Measurements from ENCODE around the gene PLXNA1. TPM values are rescaled to one million over a fixed set of nuclear protein-coding genes. Genes with fewer than 3 reads are reported as not detected.

PLXNA1 gene
- polyA plus RNA-seq, 4 donors: 1.4 to 17.1 (median 6.3) TPM

GRCh38 chr3:126995926-126996512 lies 13.1 kb downstream of the PLXNA1 start:
- H3K4me3 ChIP-seq (ENCODE audit: low read depth in 1 of 3, low read length in 3 of 3): no peak overlapping the region
- no peaks in the 10 kb centered on the region for H3K27me3 ChIP-seq (ENCODE audit: control insufficient read depth in 3 of 3, insufficient read depth in 3 of 3, low read length in 3 of 3)
- no peak for DNase-seq
- H3K4me1 ChIP-seq (ENCODE audit: control insufficient read depth in 3 of 3, insufficient read depth in 2 of 3, low read depth in 1 of 3, low read length in 2 of 3): no peaks in the 10 kb centered on the region
- H3K36me3 ChIP-seq (ENCODE audit: control insufficient read depth in 3 of 3, insufficient read depth in 2 of 3, low read depth in 1 of 3, low read length in 3 of 3): peaks cover 0 to 72% (median 0%) of the 10 kb centered on the region in 3 donors
- FAIRE-seq: no peak
- WGBS, 3 donors: 87 to 90% (median 89%) methylated on average over 10 to 11 of the region's 11 CpGs
- no peak overlapping the region for H3K27ac ChIP-seq (ENCODE audit: low read depth in 1 of 3, low read length in 2 of 3)
- H3K9me3 ChIP-seq (ENCODE audit: control insufficient read depth in 2 of 2, insufficient read depth in 1 of 2, low read depth in 1 of 2, low read length in 1 of 2): no peaks in the 10 kb centered on the region

GRCh38 chr3:126996905-126997304 lies 14.0 kb downstream of the PLXNA1 start:
- H3K4me1 ChIP-seq (ENCODE audit: control insufficient read depth in 3 of 3, insufficient read depth in 2 of 3, low read depth in 1 of 3, low read length in 2 of 3): peaks cover 0 to 4% (median 0%) of the 10 kb centered on the region in 3 donors
- 93 to 98% (median 94%) methylated on average over 7 of the region's 7 CpGs for WGBS, 3 donors
- H3K27me3 ChIP-seq (ENCODE audit: control insufficient read depth in 3 of 3, insufficient read depth in 3 of 3, low read length in 3 of 3): no peaks in the 10 kb centered on the region
- no peaks in the 10 kb centered on the region for H3K9me3 ChIP-seq (ENCODE audit: control insufficient read depth in 2 of 2, insufficient read depth in 1 of 2, low read depth in 1 of 2, low read length in 1 of 2)
- DNase-seq (no peak), FAIRE-seq (no peak)
- H3K36me3 ChIP-seq (ENCODE audit: control insufficient read depth in 3 of 3, insufficient read depth in 2 of 3, low read depth in 1 of 3, low read length in 3 of 3): peaks cover 0 to 66% (median 0%) of the 10 kb centered on the region in 3 donors
- H3K4me3 ChIP-seq (ENCODE audit: low read depth in 1 of 3, low read length in 3 of 3): no peak overlapping the region
- H3K27ac ChIP-seq (ENCODE audit: low read depth in 1 of 3, low read length in 2 of 3): no peak overlapping the region

- 89 to 94% (median 92%) methylated on average over 19 of the region's 19 CpGs for WGBS, 3 donors
Observed at GRCh38 chr3:126997455-126998038, 14.6 kb downstream of the PLXNA1 start.

GRCh38 chr3:126998320-126998719 lies 15.4 kb downstream of the PLXNA1 start:
- Histone ChIP-seq H3K27ac (ENCODE audit: low read depth in 1 of 3, low read length in 2 of 3) (no peak overlapping the region), H3K27me3 (ENCODE audit: control insufficient read depth in 3 of 3, insufficient read depth in 3 of 3, low read length in 3 of 3) (no peaks in the 10 kb centered on the region), H3K36me3 (ENCODE audit: control insufficient read depth in 3 of 3, insufficient read depth in 2 of 3, low read depth in 1 of 3, low read length in 3 of 3) (peaks cover 0 to 53% (median 0%) of the 10 kb centered on the region in 3 donors), H3K9me3 (ENCODE audit: control insufficient read depth in 2 of 2, insufficient read depth in 1 of 2, low read depth in 1 of 2, low read length in 1 of 2) (no peaks in the 10 kb centered on the region), H3K4me1 (ENCODE audit: control insufficient read depth in 3 of 3, insufficient read depth in 2 of 3, low read depth in 1 of 3, low read length in 2 of 3) (peaks cover 0 to 8% (median 0%) of the 10 kb centered on the region in 3 donors), H3K4me3 (ENCODE audit: low read depth in 1 of 3, low read length in 3 of 3) (no peak overlapping the region)
- no peak for FAIRE-seq
- peak in 1 of 2 donors; percentile 6 for DNase-seq
- 46 to 69% (median 63%) methylated on average over 4 of the region's 4 CpGs for WGBS, 3 donors

More at GRCh38 chr3:126997455-126998038, 14.6 kb downstream of the PLXNA1 start:
- no peak for FAIRE-seq
- Histone ChIP-seq H3K4me1 (ENCODE audit: control insufficient read depth in 3 of 3, insufficient read depth in 2 of 3, low read depth in 1 of 3, low read length in 2 of 3) (peaks cover 0 to 7% (median 0%) of the 10 kb centered on the region in 3 donors), H3K9me3 (ENCODE audit: control insufficient read depth in 2 of 2, insufficient read depth in 1 of 2, low read depth in 1 of 2, low read length in 1 of 2) (no peaks in the 10 kb centered on the region), H3K27me3 (ENCODE audit: control insufficient read depth in 3 of 3, insufficient read depth in 3 of 3, low read length in 3 of 3) (no peaks in the 10 kb centered on the region), H3K36me3 (ENCODE audit: control insufficient read depth in 3 of 3, insufficient read depth in 2 of 3, low read depth in 1 of 3, low read length in 3 of 3) (peaks cover 0 to 60% (median 0%) of the 10 kb centered on the region in 3 donors), H3K4me3 (ENCODE audit: low read depth in 1 of 3, low read length in 3 of 3) (no peak overlapping the region), H3K27ac (ENCODE audit: low read depth in 1 of 3, low read length in 2 of 3) (no peak overlapping the region)
- no peak for DNase-seq

- H3K4me3 ChIP-seq (ENCODE audit: low read depth in 1 of 3, low read length in 3 of 3): no peak overlapping the region
- peaks cover 0 to 54% (median 0%) of the 10 kb centered on the region in 3 donors for H3K36me3 ChIP-seq (ENCODE audit: control insufficient read depth in 3 of 3, insufficient read depth in 2 of 3, low read depth in 1 of 3, low read length in 3 of 3)
- H3K4me1 ChIP-seq (ENCODE audit: control insufficient read depth in 3 of 3, insufficient read depth in 2 of 3, low read depth in 1 of 3, low read length in 2 of 3): peaks cover 0 to 8% (median 0%) of the 10 kb centered on the region in 3 donors
- H3K27ac ChIP-seq (ENCODE audit: low read depth in 1 of 3, low read length in 2 of 3): no peak overlapping the region
- no peak for FAIRE-seq
- peak in 1 of 2 donors; percentile 35 for DNase-seq
- H3K27me3 ChIP-seq (ENCODE audit: control insufficient read depth in 3 of 3, insufficient read depth in 3 of 3, low read length in 3 of 3): no peaks in the 10 kb centered on the region
- 33 to 48% (median 35%) methylated on average over 3 of the region's 3 CpGs for WGBS, 3 donors
- no peaks in the 10 kb centered on the region for H3K9me3 ChIP-seq (ENCODE audit: control insufficient read depth in 2 of 2, insufficient read depth in 1 of 2, low read depth in 1 of 2, low read length in 1 of 2)
Observed at GRCh38 chr3:126998728-126999127, 15.8 kb downstream of the PLXNA1 start.

GRCh38 chr3:126999383-126999782 lies 16.5 kb downstream of the PLXNA1 start:
- Histone ChIP-seq H3K27me3 (ENCODE audit: control insufficient read depth in 3 of 3, insufficient read depth in 3 of 3, low read length in 3 of 3) (no peaks in the 10 kb centered on the region), H3K4me3 (ENCODE audit: low read depth in 1 of 3, low read length in 3 of 3) (no peak overlapping the region), H3K36me3 (ENCODE audit: control insufficient read depth in 3 of 3, insufficient read depth in 2 of 3, low read depth in 1 of 3, low read length in 3 of 3) (peaks cover 0 to 53% (median 0%) of the 10 kb centered on the region in 3 donors), H3K4me1 (ENCODE audit: control insufficient read depth in 3 of 3, insufficient read depth in 2 of 3, low read depth in 1 of 3, low read length in 2 of 3) (peaks cover 0 to 8% (median 0%) of the 10 kb centered on the region in 3 donors), H3K27ac (ENCODE audit: low read depth in 1 of 3, low read length in 2 of 3) (no peak overlapping the region), H3K9me3 (ENCODE audit: control insufficient read depth in 2 of 2, insufficient read depth in 1 of 2, low read depth in 1 of 2, low read length in 1 of 2) (no peaks in the 10 kb centered on the region)
- WGBS, 3 donors: 55 to 83% (median 64%) methylated on average over 13 to 15 of the region's 15 CpGs
- DNase-seq: no peak
- no peak for FAIRE-seq

- no peak overlapping the region for H3K4me3 ChIP-seq (ENCODE audit: low read depth in 1 of 3, low read length in 3 of 3)
- H3K9me3 ChIP-seq (ENCODE audit: control insufficient read depth in 2 of 2, insufficient read depth in 1 of 2, low read depth in 1 of 2, low read length in 1 of 2): no peaks in the 10 kb centered on the region
- DNase-seq: no peak
- H3K27me3 ChIP-seq (ENCODE audit: control insufficient read depth in 3 of 3, insufficient read depth in 3 of 3, low read length in 3 of 3): no peaks in the 10 kb centered on the region
- 64 to 79% (median 79%) methylated on average over 12 to 15 of the region's 15 CpGs for WGBS, 3 donors
- FAIRE-seq: no peak
- H3K27ac ChIP-seq (ENCODE audit: low read depth in 1 of 3, low read length in 2 of 3): no peak overlapping the region
- H3K4me1 ChIP-seq (ENCODE audit: control insufficient read depth in 3 of 3, insufficient read depth in 2 of 3, low read depth in 1 of 3, low read length in 2 of 3): peaks cover 0 to 8% (median 0%) of the 10 kb centered on the region in 3 donors
- peaks cover 0 to 47% (median 0%) of the 10 kb centered on the region in 3 donors for H3K36me3 ChIP-seq (ENCODE audit: control insufficient read depth in 3 of 3, insufficient read depth in 2 of 3, low read depth in 1 of 3, low read length in 3 of 3)
Observed at GRCh38 chr3:127000119-127000518, 17.2 kb downstream of the PLXNA1 start.

- Histone ChIP-seq H3K9me3 (ENCODE audit: control insufficient read depth in 2 of 2, insufficient read depth in 1 of 2, low read depth in 1 of 2, low read length in 1 of 2) (no peaks in the 10 kb centered on the region), H3K27me3 (ENCODE audit: control insufficient read depth in 3 of 3, insufficient read depth in 3 of 3, low read length in 3 of 3) (no peaks in the 10 kb centered on the region), H3K36me3 (ENCODE audit: control insufficient read depth in 3 of 3, insufficient read depth in 2 of 3, low read depth in 1 of 3, low read length in 3 of 3) (peaks cover 0 to 40% (median 0%) of the 10 kb centered on the region in 3 donors), H3K27ac (ENCODE audit: low read depth in 1 of 3, low read length in 2 of 3) (no peak overlapping the region), H3K4me3 (ENCODE audit: low read depth in 1 of 3, low read length in 3 of 3) (no peak overlapping the region), H3K4me1 (ENCODE audit: control insufficient read depth in 3 of 3, insufficient read depth in 2 of 3, low read depth in 1 of 3, low read length in 2 of 3) (peaks cover 0 to 8% (median 0%) of the 10 kb centered on the region in 3 donors)
- no peak for FAIRE-seq
- no peak for DNase-seq
- 84 to 95% (median 93%) methylated on average over 12 of the region's 12 CpGs for WGBS, 3 donors
Observed at GRCh38 chr3:127000761-127001160, 17.8 kb downstream of the PLXNA1 start.
